Activated gamma-delta T cell (primary cell): ENCODE measurements around the gene ZNF627.
"Not testable (repeated sequence)": the region's sequence is repeated elsewhere in the genome, so short reads cannot be mapped to it uniquely, and the experiment has no call there.

Experiments
- DNase-seq: peaks from one replicate; lab custom pipeline; 2025; lab: John Stamatoyannopoulos, UW

The ZNF627 gene

DNA sequence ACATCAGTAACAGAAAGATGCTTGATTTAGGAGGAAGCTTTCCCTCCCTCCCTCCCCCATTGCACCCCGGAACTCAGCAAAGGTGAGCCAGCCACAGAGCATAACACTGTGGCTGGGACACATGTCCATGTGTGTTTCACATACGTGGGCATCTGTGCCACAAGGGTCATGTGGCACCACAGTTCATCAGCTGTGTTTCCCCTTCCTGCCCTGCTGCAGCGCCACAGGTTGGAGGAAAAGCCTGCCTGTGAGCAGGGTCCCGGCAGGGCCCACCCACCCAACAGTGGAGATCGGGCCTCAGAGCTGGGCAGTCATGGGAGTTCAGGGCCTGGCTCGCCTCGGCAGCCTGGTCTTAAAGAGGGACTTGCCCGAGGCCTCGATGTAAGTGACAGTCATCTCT is 22.6 kb upstream of the ZNF627 start:
- DNase-seq: no peak

DNA sequence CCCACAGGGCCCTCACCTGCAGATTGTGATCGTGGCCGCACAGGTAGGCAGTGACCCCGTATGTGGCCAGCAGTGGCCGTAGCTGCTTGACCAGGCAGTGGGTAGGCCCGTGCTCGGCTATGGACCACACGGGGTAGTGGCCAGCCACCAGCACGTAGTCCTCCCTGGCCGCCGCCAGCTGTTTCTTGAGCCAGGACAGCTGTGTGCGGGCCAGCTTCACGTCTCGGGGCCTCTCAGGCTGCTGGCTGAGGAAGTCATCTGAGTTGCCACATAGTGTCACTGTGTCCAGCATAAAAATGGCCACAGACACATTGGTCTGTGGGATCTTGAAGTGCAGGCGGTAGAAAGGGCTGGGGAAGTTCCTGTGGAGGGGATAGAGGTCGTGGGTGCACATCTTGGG is 21.1 kb upstream of the ZNF627 start:
- no peak for DNase-seq

DNA sequence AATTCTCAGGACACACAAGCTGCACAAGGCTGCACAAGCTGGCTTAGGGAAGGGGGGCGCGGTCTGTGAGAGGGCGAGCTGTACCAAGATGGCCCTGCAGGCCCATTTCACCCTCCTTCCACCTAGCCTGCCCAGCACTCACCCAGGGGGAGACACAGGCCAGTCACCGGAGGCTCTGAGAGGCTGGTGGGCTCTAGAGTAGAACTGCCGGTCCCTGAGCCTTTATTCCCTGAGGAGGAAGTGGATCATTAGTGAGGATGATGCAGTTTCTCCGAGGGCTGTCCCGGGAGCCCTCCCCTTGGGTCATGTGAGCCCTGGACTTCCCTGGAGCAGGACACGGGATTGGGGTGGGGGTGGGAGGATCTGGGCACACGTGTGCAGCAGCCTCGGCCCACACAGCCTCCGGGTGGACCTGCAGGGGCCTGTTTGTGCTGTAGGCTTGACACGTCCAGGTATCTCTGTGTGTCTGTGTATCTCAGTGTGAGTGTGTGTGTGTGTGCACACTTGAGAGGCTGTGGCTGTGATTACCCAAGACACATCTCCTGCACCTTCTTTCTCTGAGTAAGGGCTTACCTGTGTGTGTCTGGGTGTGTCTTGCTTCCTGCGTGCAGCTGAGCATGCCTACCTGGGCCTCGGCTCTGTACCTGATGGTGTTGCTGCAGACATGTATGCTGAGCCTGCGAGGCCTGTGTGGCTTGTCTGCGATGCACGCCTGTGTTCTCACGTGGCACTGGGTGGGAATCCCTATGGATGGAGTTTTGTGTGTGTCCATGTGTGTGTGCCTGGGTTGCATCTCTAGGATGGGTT is 19.6 kb upstream of the ZNF627 start, which contains the start of gene ACP5:
ACP5 (minus strand) TSS at position 195 of the 807 bp plus-strand sequence. CDS start 328 bp downstream, outside the sequence.
- no peak for DNase-seq

DNA sequence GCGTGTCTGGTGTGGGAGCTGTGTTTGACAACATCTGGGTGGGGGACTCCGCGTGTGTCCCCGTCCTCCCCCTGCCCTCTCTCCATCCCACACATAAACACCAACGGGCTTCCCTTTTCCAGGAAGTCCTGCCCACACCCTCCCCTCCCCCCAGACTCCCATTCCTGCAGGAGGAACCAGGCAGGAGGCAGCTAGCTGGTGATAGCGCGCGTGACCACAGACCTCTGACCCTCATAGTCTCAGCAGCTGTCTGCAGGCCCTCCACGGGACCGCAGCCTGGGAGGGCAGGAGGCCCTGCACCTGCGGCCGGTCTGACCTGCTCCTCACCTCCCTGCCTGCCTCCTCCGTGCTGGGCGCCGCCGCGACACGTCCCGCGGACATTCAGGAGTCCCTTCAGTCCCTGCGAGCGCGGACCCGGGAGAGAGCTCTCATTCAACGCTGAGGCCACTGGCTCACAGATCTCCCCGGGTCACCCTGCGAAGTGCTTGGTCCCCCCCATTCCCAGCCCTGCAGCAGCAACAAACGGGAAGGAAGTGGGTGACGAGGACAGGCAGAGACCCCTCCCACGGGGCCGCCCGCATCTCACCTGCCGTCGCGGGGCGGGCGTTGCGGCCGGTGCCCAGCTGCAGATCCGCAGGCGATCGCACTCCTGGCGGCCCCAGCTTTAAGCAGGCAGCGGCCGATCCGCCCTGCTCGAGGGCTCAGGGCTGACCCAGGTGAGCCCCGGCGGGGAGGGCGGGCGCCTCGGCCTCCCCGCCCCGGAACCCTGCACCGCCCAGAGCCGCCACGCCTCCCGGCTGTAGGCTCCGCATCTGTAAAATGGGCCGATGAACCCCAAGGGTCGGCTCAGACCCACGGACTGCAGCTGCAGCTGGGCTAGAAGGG is 18.8 kb upstream of the ZNF627 start:
- no peak for DNase-seq

DNA sequence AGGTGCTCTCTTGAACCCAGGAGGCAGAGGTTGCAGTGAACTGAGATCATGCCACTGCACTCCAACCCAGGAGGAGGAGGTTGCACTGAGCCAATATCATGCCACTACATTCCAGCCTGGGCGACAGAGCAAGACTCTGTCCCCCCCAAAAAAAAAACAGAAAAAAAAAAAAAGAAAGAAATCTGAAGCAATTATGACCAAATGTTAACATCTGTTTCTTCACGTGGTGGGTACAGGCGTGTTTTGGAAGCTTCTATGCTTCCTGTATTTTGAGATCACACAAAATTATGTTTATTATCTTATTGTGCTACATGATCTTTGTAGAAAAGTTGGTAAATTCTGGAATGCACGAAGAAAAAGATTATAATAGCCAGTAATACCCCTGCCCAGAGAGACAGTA is 17.2 kb upstream of the ZNF627 start:
- DNase-seq: no peak

- DNase-seq: no peak
Observed at GRCh38 chr19:11581740-11582139, 15.5 kb upstream of the ZNF627 start.

DNA sequence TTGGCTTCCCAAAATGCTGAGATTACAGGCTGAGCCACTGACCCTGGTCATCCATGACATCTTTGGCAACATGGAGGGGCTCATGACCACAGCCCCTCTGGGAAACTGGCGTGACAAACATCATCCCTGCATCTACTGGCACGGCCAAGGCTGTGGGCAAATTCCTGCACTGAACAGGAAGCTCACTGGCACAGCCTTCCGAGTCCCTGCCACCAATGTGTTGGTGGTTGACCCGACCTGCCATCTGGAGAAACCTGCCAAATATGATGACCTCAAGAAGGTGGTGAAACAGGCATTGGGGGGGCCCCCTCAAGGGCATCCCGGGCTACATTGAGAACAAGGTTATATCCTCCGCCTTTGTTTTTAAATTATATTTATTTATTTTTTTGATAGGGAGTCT is 11.0 kb upstream of the ZNF627 start:
- no peak for DNase-seq

- DNase-seq: no peak
Observed at GRCh38 chr19:11587302-11587974, 9.8 kb upstream of the ZNF627 start.

- no peak for DNase-seq
Observed at GRCh38 chr19:11587975-11588631, 9.2 kb upstream of the ZNF627 start.

DNA sequence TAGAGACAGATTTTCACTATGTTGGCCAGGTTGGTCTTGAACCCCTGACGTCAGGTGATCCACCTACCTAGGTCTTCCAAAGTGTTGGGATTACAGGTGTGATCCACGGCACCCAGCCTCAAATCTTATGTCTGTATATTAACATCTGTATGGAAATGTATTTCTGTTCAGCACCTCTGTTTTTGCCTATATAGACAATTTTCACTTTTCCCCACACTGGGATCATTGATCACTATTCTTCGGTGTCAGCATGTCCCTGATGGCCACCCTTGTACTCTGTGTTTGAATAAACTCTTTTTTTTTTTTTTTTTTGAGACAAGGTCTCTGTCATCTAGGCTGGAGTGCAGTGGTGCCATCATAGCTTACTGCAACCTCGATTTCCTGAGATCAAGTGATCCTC is 3.2 kb upstream of the ZNF627 start:
- no peak for DNase-seq

DNA sequence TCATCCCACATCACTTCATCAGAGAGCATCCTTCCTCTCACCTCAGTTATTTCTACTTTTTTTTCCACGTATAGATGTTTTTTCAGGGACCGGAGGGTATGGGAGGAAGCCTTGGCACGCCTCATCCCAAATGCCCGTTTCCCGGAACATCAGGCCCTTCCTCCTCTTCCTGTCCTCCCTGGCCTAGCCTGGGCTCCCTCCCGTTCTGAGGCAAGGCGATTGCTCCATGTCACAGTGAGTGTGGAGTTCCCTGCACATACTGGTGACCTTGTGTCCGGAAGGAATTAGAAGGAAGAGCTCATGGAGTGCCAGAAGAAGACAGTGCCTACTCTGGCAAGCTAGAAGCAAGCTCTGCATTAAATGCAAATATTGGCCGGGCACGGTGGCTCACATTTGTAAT is 1.1 kb upstream of the ZNF627 start:
- no peak for DNase-seq

DNA sequence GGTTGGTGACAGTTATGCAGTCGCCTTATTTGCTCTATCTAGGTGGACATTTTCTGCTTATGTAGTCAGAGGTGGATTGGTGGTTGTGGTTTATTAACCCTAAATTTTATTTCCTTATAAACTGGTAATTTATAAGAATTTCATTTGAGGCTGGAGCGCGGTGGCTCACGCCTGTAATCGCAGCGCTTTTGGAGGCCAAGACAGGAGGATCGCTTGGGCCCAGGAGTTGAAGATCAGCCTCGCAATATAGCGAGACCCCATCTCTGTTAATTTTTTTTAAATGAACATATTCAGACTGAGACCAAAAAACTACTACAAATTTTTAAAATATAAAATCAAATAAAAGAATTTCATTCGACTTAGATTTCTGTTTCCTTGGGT is 810 bp downstream of the ZNF627 start:
- no peak for DNase-seq

DNA sequence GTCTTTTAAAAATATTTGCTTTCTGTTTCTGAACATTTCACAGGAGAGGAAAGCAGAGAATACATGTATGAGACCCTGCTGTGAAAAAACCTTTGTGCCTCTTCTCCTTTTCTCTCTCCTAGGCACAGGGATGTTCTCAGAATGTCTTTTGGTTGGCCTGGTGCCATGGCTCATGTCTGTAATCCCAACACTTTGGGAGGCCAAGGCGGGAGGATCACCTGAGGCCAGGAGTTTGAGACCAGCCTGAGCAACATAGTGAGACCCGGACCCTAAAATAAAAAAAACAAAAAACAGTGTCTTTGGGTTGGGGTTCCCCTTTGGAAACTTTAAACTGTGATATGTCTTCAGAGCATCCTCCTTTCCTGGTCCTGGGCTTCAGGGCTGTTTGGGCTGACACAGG is 1.5 kb downstream of the ZNF627 start:
- no peak for DNase-seq

GRCh38 chr19:11599704-11600103 is 2.4 kb downstream of the ZNF627 start:
- DNase-seq: not testable (repeated sequence)

GRCh38 chr19:11606484-11606883 is 9.2 kb downstream of the ZNF627 start:
- DNase-seq: no peak

DNA sequence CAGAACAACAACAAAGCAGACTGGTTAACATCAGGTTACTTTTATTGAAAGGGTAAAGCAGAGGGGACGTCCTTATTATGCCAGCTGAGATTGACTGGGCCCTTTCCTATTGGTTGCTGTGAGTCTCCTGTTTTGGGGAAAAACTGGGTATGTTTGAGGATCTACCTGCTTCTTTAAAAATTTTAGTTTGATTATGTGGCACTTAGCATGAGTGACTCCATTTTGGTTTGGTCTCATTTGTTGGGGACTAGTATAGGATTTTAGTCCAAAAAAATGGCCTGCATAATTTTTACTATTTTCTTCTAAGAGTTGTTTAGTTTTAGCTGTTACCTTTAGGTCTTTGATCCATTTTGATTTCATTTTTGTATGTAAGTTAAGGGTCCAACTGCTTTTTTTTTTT is 14.4 kb downstream of the ZNF627 start:
- DNase-seq: no peak

GRCh38 chr19:11612816-11613511 is 15.7 kb downstream of the ZNF627 start:
- no peak for DNase-seq

GRCh38 chr19:11617180-11618062 is 20.1 kb downstream of the ZNF627 start:
- DNase-seq: no peak

DNA sequence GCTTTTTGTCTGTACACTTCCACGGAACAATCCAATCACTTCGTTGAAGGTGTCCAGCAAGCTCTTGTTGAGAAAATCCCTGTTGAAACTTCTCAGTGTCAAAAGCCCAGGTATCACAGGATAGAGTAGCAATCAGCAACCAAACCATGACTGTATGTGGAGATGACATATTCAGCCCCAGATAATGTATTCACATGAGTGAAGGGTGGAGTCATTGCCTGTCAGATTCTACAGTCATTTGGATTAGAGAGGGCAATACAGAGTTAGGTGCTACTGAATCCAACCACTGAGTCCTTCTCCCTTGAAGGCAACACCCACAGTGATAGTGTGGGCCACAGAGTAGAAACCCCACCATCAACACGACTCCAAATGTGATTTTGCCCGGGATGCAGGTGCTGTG is 23.3 kb downstream of the ZNF627 start:
- DNase-seq: no peak

DNA sequence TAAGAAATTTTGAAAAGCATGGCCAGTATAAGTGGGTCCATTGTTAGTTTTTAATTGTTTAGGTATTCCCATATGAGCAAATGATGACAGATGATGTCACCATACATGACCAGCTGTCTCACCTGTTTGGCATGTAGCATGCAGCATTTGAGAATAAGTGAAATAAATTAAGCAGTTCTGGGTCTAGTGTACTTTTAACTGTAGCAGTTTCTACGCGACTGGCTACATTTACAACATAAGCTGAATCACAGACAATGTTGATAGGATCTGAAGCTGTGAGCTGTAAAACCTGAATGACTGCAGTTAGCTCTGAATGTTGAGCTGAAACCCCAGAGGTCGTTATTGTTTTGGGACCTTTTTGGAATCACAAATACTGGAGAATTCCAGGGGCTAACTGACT is 25.1 kb downstream of the ZNF627 start:
- not testable (repeated sequence) for DNase-seq
